Panc1 (cell line): ENCODE results near the gene VASP. TPM values are rescaled to one million over a fixed set of nuclear protein-coding genes. Genes with fewer than 3 reads are reported as not detected.

Experiments used
- ATAC-seq: fragments of 200-7000 bp; cut with Tn5 transposase; 2 replicates; pipeline ENCODE4 v1.9.1; 2020; ENCODE audit warnings: mild to moderate bottlenecking, moderate library complexity
- BruUV-seq: library from RNA; stranded (reverse); fragments of 400-500 nt; replicated peaks from 2 replicates; lab custom pipeline; 2021; lab: Mats Ljungman, UMichigan
- CTCF ChIA-PET: fragments of 300-600 bp; sonication (Branson Sonifier 250); formaldehyde crosslinking; loops from one replicate; lab custom pipeline; 2022; ENCODE audit warnings: antibody characterized with exemption; lab: Charles Lee
- POLR2A ChIA-PET: fragments of 300-600 bp; sonication (Branson Sonifier 250); formaldehyde crosslinking; loops from one replicate; lab custom pipeline; 2022; ENCODE audit warnings: antibody characterized with exemption; lab: Charles Lee
- DNase-seq: peaks from one replicate; pipeline ENCODE4 v3.0.0-alpha.2; 2010; ENCODE audit warnings: low read depth, low spot score
- H3K27ac ChIP-seq: 2 replicates; pipeline ENCODE4 v1.5.1; 2011; ENCODE audit warnings: mild to moderate bottlenecking, low read length, inconsistent platforms
- H3K27me3 ChIP-seq: fragments of 200-500 bp; sonication (Bioruptor generic); 2 replicates; pipeline ENCODE4 v1.6.0; 2014; ENCODE audit warnings: low read length, inconsistent platforms; ENCODE audit not compliant: control insufficient read depth, insufficient read depth
- H3K36me3 ChIP-seq: fragments of 200-500 bp; sonication (Bioruptor generic); 2 replicates; pipeline ENCODE4 v1.5.1; 2014; ENCODE audit warnings: inconsistent platforms, mild to moderate bottlenecking, low read length, moderate library complexity; ENCODE audit not compliant: control insufficient read depth, insufficient read depth
- H3K4me1 ChIP-seq: 2 replicates; pipeline ENCODE4 v1.5.1; 2011; ENCODE audit warnings: inconsistent platforms, mild to moderate bottlenecking, low read length, moderate library complexity; ENCODE audit not compliant: control insufficient read depth, insufficient read depth
- H3K4me3 ChIP-seq, 2 experiments: 2 replicates each; pipeline ENCODE4 v1.5.1; 2011 to 2012; ENCODE audit warnings: low read depth in 2 of 2, low read length in 2 of 2, mild to moderate bottlenecking in 2 of 2, inconsistent platforms in 1 of 2, moderate library complexity in 1 of 2
- H3K9me3 ChIP-seq: fragments of 200-500 bp; sonication (Bioruptor generic); 2 replicates; pipeline ENCODE4 v1.5.1; 2014; ENCODE audit warnings: low read depth, mild to moderate bottlenecking, inconsistent platforms, low read length, moderate library complexity; ENCODE audit not compliant: control insufficient read depth, insufficient read depth
- POLR2AphosphoS5 ChIP-seq: IDR thresholded peaks from 2 replicates; pipeline ENCODE4 v1.6.1; 2012; ENCODE audit warnings: mild to moderate bottlenecking, low read depth, low read length, moderate library complexity
- SIN3A ChIP-seq: IDR thresholded peaks from 2 replicates; pipeline ENCODE4 v1.6.1; 2012; ENCODE audit warnings: low read depth, mild to moderate bottlenecking, low read length, moderate library complexity, borderline replicate concordance; ENCODE audit not compliant: insufficient read depth
- TCF7L2 ChIP-seq: IDR thresholded peaks from 2 replicates; pipeline ENCODE4 v1.6.1; 2011; ENCODE audit warnings: mild to moderate bottlenecking, low read depth, low read length, inconsistent platforms
- in situ Hi-C: cut with HindIII; loops from 2 replicates; pipeline ENCODE4 v1.10.0; 2016; ENCODE audit warnings: low sequenced_read_pairs, low pct_unique_long_range_greater_than_20kb
- intact Hi-C: fragments of 100-400 bp; cut with micrococcal nuclease; formaldehyde crosslinking; loops from one replicate; pipeline ENCODE4 v1.10.0; 2022; ENCODE audit not compliant: unreplicated experiment
- total RNA-seq: library from RNA; stranded (reverse); gene quantifications from one replicate; pipeline ENCODE4 v1.2.1, GENCODE V29; 2021; ENCODE audit not compliant: unreplicated experiment
- TF ChIP-seq, protein P1 (sequence below), 2 experiments: IDR thresholded peaks; 2 replicates each; pipeline ENCODE4 v1.6.1; 2011 to 2012; ENCODE audit warnings: low read depth in 2 of 2, control low read depth in 1 of 2, low read length in 1 of 2, mild to moderate bottlenecking in 1 of 2, moderate library complexity in 1 of 2; ENCODE audit not compliant: insufficient read depth in 1 of 2
- TF ChIP-seq, protein P2 (sequence below): fragments of 450-650 bp; IDR thresholded peaks from 2 replicates; pipeline ENCODE4 v1.5.1; 2017; ENCODE audit warnings: mild to moderate bottlenecking

VASP gene
- total RNA-seq, 1 experiment from 2014 or later, result 101 TPM

DNA sequence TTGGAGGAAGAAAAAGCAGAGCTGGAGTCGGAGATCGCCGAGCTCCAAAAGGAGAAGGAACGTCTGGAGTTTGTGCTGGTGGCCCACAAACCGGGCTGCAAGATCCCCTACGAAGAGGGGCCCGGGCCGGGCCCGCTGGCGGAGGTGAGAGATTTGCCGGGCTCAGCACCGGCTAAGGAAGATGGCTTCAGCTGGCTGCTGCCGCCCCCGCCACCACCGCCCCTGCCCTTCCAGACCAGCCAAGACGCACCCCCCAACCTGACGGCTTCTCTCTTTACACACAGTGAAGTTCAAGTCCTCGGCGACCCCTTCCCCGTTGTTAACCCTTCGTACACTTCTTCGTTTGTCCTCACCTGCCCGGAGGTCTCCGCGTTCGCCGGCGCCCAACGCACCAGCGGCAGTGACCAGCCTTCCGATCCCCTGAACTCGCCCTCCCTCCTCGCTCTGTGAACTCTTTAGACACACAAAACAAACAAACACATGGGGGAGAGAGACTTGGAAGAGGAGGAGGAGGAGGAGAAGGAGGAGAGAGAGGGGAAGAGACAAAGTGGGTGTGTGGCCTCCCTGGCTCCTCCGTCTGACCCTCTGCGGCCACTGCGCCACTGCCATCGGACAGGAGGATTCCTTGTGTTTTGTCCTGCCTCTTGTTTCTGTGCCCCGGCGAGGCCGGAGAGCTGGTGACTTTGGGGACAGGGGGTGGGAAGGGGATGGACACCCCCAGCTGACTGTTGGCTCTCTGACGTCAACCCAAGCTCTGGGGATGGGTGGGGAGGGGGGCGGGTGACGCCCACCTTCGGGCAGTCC, 34.5 kb upstream of the VASP start:
- Histone ChIP-seq H3K36me3 (no peaks in the 10 kb centered on the region; the same call in 1 of the 2 replicates), H3K9me3 (no peaks in the 10 kb centered on the region), H3K27ac (no peak overlapping the region), H3K4me1 (peaks cover 8% of the 10 kb centered on the region), H3K4me3 (no peak overlapping the region), H3K27me3 (no peaks in the 10 kb centered on the region)
- in situ Hi-C loops, result no loop called here
- TF ChIP-seq, protein P1, sequence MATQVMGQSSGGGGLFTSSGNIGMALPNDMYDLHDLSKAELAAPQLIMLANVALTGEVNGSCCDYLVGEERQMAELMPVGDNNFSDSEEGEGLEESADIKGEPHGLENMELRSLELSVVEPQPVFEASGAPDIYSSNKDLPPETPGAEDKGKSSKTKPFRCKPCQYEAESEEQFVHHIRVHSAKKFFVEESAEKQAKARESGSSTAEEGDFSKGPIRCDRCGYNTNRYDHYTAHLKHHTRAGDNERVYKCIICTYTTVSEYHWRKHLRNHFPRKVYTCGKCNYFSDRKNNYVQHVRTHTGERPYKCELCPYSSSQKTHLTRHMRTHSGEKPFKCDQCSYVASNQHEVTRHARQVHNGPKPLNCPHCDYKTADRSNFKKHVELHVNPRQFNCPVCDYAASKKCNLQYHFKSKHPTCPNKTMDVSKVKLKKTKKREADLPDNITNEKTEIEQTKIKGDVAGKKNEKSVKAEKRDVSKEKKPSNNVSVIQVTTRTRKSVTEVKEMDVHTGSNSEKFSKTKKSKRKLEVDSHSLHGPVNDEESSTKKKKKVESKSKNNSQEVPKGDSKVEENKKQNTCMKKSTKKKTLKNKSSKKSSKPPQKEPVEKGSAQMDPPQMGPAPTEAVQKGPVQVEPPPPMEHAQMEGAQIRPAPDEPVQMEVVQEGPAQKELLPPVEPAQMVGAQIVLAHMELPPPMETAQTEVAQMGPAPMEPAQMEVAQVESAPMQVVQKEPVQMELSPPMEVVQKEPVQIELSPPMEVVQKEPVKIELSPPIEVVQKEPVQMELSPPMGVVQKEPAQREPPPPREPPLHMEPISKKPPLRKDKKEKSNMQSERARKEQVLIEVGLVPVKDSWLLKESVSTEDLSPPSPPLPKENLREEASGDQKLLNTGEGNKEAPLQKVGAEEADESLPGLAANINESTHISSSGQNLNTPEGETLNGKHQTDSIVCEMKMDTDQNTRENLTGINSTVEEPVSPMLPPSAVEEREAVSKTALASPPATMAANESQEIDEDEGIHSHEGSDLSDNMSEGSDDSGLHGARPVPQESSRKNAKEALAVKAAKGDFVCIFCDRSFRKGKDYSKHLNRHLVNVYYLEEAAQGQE (IDR thresholded peaks at IDR 0.05; ENCODE audit: insufficient read depth in 1 of 2, low read depth in 2 of 2, low read length in 1 of 2), result no peak
- TF ChIP-seq SIN3A, result no peak
- no peak for TF ChIP-seq POLR2AphosphoS5
- no peak for TF ChIP-seq TCF7L2
- TF ChIP-seq, protein P2, sequence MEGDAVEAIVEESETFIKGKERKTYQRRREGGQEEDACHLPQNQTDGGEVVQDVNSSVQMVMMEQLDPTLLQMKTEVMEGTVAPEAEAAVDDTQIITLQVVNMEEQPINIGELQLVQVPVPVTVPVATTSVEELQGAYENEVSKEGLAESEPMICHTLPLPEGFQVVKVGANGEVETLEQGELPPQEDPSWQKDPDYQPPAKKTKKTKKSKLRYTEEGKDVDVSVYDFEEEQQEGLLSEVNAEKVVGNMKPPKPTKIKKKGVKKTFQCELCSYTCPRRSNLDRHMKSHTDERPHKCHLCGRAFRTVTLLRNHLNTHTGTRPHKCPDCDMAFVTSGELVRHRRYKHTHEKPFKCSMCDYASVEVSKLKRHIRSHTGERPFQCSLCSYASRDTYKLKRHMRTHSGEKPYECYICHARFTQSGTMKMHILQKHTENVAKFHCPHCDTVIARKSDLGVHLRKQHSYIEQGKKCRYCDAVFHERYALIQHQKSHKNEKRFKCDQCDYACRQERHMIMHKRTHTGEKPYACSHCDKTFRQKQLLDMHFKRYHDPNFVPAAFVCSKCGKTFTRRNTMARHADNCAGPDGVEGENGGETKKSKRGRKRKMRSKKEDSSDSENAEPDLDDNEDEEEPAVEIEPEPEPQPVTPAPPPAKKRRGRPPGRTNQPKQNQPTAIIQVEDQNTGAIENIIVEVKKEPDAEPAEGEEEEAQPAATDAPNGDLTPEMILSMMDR, result no peak
- BruUV-seq, result no TSS peak
- DNase-seq (no peak), ATAC-seq (no peak)
- POLR2A ChIA-PET, result interaction anchor here (0.5 kb wide), 1 partner anchor 16 kb away, joined by 5 read pairs; no protein-coding TSS in a partner anchor
- intact Hi-C loops, result no loop called here
- CTCF ChIA-PET, result no interaction called here

DNA sequence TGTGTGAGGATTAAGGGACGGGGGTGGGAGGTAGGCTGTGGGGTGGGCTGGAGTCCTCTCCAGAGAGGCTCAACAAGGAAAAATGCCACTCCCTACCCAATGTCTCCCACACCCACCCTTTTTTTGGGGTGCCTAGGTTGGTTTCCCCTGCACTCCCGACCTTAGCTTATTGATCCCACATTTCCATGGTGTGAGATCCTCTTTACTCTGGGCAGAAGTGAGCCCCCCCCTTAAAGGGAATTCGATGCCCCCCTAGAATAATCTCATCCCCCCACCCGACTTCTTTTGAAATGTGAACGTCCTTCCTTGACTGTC, 34.0 kb upstream of the VASP start:
- ChIA-PET POLR2A (no interaction called here), CTCF (no interaction called here)
- in situ Hi-C loops, result no loop called here
- no TSS peak for BruUV-seq
- peaks cover 13% of the 10 kb centered on the region for H3K4me1 ChIP-seq
- intact Hi-C loops, result no loop called here
- no peak overlapping the region for H3K4me3 ChIP-seq
- no peaks in the 10 kb centered on the region for H3K27me3 ChIP-seq
- no peak for DNase-seq
- no peaks in the 10 kb centered on the region; the same call in 1 of the 2 replicates for H3K36me3 ChIP-seq
- no peak overlapping the region for H3K27ac ChIP-seq
- TF ChIP-seq TCF7L2 (no peak), SIN3A (no peak), POLR2AphosphoS5 (no peak)
- TF ChIP-seq, protein P2, result no peak
- TF ChIP-seq, protein P1 (IDR thresholded peaks at IDR 0.05; ENCODE audit: insufficient read depth in 1 of 2, low read depth in 2 of 2, low read length in 1 of 2), result no peak
- no peak for ATAC-seq
- H3K9me3 ChIP-seq, result no peaks in the 10 kb centered on the region
